ENCODE measurements around the gene DLL1.
A peak's percentile ranks its signal among the peaks of the same experiment; 100 is the strongest.
"Not testable (repeated sequence)": the region's sequence is repeated elsewhere in the genome, so short reads cannot be mapped to it uniquely, and the experiment has no call there.

Gene DLL1

DNA sequence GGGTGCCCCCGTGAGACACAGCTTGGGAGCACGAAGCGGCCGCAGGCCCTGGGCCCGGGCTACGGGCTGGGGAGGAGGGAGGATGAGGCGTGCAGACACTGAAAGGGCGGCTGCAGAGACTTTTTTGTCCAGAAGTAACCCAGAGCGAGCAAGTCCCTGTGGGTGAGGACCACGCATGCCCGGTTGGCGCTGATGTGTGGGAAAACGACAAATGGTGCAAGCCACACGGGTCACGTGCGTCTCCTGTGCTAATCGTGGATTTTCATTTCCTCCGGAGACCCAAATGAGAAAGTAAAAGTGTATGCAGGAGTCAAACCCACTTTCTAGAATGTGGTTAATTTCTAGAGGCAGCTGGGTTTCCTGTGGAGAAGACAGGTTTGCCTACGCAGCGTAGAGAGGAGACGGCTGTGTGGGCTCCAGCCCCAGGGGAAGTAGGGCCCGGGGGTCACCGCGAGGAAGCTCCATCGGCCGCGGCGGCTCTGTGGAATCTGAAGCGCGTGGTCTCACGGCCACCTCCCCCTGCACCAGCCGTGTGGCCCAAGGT lies 19.0 kb downstream of the DLL1 start:
- Mint-ChIP-seq H3K9me3 (no peaks in the 10 kb centered on the region), H3K27me3 (peaks cover 87% of the 10 kb centered on the region), H3K36me3 (peaks cover 2% of the 10 kb centered on the region), H3K4me1 (peaks cover 27% of the 10 kb centered on the region), H3K4me3 (peak overlapping the region; percentile 70), H3K27ac (peak overlapping the region; percentile 90)
- CTCF ChIA-PET, result no interaction called here
- peak; percentile 88 for DNase-seq

DNA sequence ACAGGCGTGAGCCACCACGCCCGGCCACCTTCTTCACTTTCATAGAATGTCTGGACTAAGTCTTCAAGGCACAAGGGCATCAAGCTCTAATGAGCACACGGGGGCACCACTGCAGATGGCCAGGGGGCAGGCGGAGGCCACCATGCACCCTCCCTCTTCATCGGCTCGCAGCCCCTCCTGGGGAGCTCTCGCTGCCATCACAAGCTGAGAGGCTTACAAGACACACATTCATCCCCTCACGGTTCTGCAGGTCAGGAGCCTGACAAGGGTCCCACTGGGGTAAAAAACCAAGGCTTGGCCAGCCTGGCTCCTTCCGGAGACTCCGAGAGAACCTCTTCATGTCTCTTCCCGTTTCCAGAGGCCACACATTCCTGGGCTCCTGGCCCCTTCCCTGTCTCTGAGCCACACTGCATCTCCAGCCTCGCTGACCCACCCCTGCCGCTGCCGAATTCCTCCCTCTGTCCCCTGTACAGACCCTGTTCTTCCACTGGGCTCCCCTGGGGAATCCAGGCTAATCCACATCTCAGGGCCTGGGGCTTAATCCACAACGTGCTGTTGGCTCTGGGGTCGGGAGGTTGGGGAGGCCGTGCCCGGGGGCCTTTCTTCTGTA lies 19.8 kb downstream of the DLL1 start:
- H3K4me1 Mint-ChIP-seq, result peaks cover 27% of the 10 kb centered on the region
- H3K9me3 Mint-ChIP-seq, result no peaks in the 10 kb centered on the region
- peak overlapping the region; percentile 70 for H3K4me3 Mint-ChIP-seq
- H3K27ac Mint-ChIP-seq, result peak overlapping the region; percentile 90
- no peak for DNase-seq
- H3K36me3 Mint-ChIP-seq, result peaks cover 2% of the 10 kb centered on the region
- H3K27me3 Mint-ChIP-seq, result peaks cover 83% of the 10 kb centered on the region
- CTCF ChIA-PET, result no interaction called here

DNA sequence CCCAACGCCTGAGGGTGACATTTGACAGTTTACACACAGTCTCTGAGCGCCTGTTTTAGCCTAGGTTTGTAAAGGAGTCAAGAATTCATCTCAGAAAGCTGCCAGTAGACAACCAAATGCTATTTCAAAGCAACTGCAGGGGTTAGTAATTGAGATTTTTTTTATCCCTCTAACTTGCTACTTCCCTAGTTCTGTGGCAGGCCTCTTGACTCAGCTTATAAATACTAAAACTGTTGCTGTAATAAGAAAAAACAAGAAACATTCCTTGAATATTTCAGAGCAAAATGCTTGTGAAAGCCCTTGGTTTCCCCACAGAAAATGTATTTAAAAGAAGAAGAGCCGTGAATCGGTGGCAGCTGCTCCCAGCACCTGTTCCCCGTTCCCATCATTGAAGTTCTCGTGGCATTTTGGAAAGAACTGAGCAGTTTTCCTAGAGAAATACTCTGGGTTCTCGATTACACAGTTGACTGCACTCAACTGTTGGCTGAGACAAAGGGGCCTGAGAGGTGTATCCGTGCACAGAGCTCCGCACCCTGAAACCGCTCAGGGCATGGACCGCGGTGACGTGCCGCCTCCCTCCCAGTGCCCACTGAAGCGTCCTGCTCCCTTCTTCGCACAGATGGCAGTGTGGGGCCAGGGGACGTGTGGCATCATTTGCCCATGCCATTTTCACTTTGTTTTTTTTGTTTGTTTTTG lies 20.9 kb downstream of the DLL1 start:
- Mint-ChIP-seq H3K36me3 (peaks cover 2% of the 10 kb centered on the region), H3K27me3 (peaks cover 79% of the 10 kb centered on the region), H3K4me3 (no peak overlapping the region), H3K9me3 (no peaks in the 10 kb centered on the region), H3K27ac (no peak overlapping the region), H3K4me1 (peaks cover 25% of the 10 kb centered on the region)
- no peak for DNase-seq
- CTCF ChIA-PET, result no interaction called here

DNA sequence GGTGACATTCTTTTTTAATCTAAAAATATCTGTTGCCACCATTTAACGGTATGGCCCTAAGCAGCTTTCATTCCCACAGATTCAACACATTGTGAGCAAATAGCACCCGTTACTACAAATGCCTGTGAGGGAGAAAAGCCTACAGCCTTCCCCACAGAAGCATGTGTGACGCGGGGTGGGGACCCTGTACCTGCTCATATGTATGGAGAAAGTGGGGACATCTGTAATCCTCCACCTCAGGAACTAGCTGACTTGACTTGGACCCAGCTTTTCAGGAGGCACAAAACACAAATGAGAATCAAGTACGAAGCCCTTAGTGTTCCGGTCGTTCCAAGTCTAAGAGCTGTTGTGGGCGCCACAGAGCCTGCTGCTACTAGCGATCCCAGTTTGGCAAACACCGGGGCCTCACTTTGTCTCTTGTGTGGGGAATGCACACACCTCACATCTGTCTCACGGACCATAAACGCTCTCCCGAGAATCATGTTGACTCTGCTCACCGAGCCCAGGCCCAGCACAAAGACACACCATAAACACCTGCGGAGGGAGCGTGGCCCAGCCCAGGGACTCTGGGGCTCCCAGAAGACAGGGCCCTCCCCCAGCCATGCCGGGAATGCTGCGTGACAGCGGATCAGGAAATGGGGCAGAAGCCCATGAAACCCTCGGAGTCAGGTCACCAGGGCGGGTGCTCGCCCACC lies 21.6 kb downstream of the DLL1 start:
- Mint-ChIP-seq H3K4me3 (no peak overlapping the region), H3K36me3 (peaks cover 2% of the 10 kb centered on the region), H3K27me3 (peaks cover 77% of the 10 kb centered on the region), H3K9me3 (no peaks in the 10 kb centered on the region), H3K4me1 (peaks cover 25% of the 10 kb centered on the region), H3K27ac (no peak overlapping the region)
- CTCF ChIA-PET, result no interaction called here
- DNase-seq, result no peak

DNA sequence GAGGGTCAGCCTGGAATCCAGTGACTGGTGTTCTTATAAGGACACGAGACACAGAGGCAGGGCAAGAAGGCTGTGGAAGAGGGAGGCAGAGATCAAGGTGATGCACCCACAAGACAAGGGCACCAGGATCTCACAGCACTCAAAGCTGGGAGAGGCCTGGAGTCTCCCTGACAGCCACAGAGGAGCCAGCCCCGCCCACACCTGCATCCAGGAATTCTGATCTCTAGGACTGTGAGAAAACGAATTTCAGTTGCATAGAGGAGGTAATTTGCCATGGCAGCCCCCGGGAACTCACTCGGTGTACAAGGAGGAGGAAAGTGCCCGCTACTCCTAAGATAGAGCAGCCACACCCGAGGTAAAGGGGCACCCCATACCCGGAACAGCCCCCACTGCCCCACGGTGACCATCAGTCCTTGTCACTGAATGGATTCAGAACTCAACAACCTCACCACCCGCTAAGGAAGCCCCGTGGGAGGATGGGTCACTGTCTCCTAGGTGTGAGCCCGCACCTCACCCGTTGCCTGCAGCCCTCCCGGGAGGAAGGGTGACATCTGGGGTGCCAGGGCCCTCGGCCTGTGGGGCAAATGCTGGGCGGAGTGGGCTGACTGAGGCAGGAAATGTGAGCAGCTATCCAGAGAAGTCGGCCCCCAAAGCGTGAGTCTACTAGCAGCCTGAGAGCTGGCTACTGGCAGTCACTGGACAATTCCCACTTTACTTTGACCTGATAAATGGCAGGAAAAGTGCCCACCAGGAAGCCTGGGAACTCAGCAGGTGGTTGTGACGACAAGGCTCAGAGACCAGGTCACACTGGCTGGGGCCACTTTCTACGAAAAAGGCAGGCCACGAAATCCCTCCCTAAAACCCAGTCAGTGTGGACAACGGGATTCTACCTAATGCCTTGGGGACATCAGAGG lies 22.4 kb downstream of the DLL1 start:
- Mint-ChIP-seq H3K9me3 (no peaks in the 10 kb centered on the region), H3K4me1 (peaks cover 21% of the 10 kb centered on the region), H3K27me3 (peaks cover 77% of the 10 kb centered on the region), H3K27ac (no peak overlapping the region), H3K4me3 (no peak overlapping the region), H3K36me3 (no peaks in the 10 kb centered on the region)
- no peak for DNase-seq
- CTCF ChIA-PET, result no interaction called here

DNA sequence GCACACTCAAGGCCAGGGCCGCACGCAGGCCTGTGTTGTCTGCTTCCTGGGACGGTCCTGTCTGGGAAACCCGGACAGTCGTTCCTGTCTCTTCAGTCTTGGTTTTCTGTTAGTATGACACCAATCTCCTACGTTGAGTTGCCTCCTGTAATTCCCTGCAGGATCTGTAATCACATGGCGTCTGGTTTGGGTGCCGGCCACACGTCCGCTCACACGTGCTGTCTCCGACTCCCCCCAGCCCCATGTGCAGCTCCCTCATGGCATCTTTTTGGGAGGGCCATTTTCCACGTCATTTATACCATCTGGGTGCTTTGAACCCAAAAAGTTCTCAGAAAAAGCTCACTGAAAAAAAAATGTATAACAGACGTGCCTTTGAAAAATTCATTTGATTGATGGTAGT lies 23.2 kb downstream of the DLL1 start:
- DNase-seq, result no peak
- H3K27me3 Mint-ChIP-seq, result peaks cover 78% of the 10 kb centered on the region
- peaks cover 16% of the 10 kb centered on the region for H3K4me1 Mint-ChIP-seq
- H3K9me3 Mint-ChIP-seq, result no peaks in the 10 kb centered on the region
- CTCF ChIA-PET, result no interaction called here
- H3K36me3 Mint-ChIP-seq, result no peaks in the 10 kb centered on the region
- no peak overlapping the region for H3K4me3 Mint-ChIP-seq
- H3K27ac Mint-ChIP-seq, result no peak overlapping the region

DNA sequence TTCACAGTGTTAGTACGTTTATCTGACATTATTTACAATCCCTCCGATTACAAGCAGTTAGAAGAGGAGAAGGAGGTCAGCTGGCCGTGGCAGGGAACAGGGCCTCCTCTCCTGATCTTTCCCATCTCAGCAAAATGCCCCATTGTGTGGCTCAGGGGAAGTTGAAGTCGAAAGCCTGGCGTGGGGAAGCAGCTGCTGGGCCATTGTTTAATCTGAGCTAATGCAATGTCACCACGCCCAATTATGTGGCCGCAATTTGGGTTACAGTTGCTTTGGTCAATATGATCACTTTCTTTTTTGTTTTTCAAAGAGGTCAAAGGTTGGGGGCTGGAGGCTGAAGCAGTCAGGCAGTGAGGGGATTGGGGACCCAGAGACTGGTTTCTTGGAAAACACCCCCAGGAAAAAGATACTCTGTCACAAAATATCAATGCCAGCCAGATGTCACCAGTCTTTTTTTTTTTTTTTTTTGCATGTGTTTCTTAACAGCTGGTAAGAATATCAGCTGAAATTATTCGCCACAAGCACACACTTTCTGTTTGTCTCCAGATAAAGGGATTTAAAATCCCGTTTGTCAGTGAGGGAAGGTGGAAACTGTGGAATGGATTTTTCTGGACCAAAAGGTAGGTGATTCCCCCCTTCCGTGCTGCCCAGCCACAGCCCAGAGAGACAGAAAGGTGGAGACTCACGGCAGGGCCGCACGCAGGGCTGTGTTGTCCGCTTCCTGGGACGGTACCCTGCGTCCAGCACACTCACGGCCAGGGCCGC lies 24.6 kb downstream of the DLL1 start:
- peaks cover 2% of the 10 kb centered on the region for H3K4me1 Mint-ChIP-seq

DNA sequence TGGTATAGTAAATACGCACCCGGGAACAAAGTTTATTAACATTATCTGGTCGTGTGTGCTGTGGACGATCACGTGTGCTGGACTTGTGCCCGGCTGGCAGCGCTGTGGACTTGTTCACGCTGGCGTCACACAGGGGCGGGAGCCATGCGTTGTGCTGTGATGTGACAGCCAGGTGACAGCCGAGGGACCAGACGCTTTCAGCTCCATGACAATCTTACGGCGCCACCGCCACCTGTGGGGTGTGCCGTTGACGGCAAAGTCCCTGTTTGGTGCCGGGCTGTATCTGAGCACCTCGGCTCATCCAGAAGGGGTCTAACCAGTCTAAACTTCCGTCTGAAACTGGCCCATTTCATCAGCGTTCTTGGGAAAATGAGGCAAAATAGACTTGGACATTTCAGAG lies 25.2 kb downstream of the DLL1 start:
- no peaks in the 10 kb centered on the region for H3K4me1 Mint-ChIP-seq
- H3K27ac Mint-ChIP-seq, result no peak overlapping the region
- H3K36me3 Mint-ChIP-seq, result no peaks in the 10 kb centered on the region
- no peaks in the 10 kb centered on the region for H3K9me3 Mint-ChIP-seq
- no peak overlapping the region for H3K4me3 Mint-ChIP-seq
- peaks cover 74% of the 10 kb centered on the region for H3K27me3 Mint-ChIP-seq
- CTCF ChIA-PET, result no interaction called here
- DNase-seq, result no peak

More for the DNA sequence above, 24.6 kb downstream of the DLL1 start:
- DNase-seq, result no peak
- Mint-ChIP-seq H3K4me3 (no peak overlapping the region), H3K36me3 (no peaks in the 10 kb centered on the region), H3K9me3 (no peaks in the 10 kb centered on the region), H3K27me3 (peaks cover 78% of the 10 kb centered on the region), H3K27ac (no peak overlapping the region)
- CTCF ChIA-PET, result no interaction called here

DNA sequence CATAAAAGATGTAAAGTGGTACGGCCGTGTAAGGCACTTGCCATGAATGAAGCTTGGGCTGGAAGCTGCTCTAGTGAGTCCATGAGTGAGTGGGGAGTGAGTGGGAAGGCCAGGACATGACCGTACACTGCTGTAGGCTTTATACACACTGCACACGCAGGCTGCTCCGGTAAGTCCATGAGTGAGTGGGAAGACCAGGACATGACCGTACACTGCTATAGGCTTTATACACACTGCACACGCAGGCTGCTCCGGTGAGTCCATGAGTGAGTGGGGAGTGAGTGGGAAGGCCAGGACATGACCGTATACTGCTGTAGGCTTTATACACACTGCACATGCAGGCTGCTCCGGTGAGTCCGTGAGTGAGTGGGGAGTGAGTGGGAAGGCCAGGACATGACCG lies 26.2 kb downstream of the DLL1 start:
- H3K4me1 Mint-ChIP-seq, H3K4me3 Mint-ChIP-seq, H3K27ac Mint-ChIP-seq, H3K36me3 Mint-ChIP-seq, DNase-seq, H3K9me3 Mint-ChIP-seq, CTCF ChIA-PET: not testable (repeated sequence)
- peaks cover 67% of the 10 kb centered on the region for H3K27me3 Mint-ChIP-seq

DNA sequence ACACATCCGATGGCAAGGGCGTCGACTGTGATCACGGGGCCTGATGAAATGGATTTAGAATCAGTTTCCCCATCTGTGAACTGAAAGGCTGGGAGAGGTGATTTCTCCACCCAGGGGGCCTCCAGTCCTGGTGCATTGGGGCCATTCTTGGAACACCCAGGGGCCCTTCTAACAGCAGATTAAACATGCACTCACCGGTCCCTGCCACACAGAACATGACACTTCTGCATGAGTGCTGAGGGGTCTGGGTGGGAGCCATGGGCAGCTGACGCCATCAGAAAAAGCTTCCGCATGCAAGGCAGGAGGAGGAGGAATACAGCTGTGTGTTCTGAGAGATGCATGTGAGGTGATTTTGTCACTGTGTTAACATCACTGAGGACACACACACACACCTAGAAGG lies 26.8 kb downstream of the DLL1 start:
- Mint-ChIP-seq H3K27me3 (peaks cover 66% of the 10 kb centered on the region), H3K9me3 (no peaks in the 10 kb centered on the region), H3K4me3 (no peak overlapping the region), H3K27ac (no peak overlapping the region), H3K36me3 (no peaks in the 10 kb centered on the region), H3K4me1 (no peaks in the 10 kb centered on the region)
- DNase-seq, result no peak
- CTCF ChIA-PET, result no interaction called here

DNA sequence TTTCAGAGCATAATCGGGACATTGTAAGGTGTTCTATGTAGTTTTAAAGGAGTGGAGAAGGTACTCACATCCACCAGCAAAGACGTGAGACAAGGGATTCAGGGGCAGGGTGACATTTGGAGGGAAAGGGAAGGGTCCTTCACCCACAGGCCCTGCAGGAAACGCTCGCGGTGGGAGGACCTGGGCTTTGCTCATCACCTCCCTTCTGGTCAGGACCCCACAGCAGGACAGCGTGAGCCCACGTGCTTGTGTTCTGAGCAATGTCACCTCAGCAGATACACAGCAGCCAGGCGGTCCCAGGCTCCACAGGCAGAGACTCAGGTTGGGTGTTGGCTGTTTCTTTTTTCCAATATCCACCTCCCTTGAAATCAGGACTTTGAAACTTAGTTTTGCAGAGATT lies 27.5 kb downstream of the DLL1 start:
- CTCF ChIA-PET, result no interaction called here
- H3K4me1 Mint-ChIP-seq, result no peaks in the 10 kb centered on the region
- no peak for DNase-seq
- no peaks in the 10 kb centered on the region for H3K9me3 Mint-ChIP-seq
- H3K27me3 Mint-ChIP-seq, result peaks cover 61% of the 10 kb centered on the region
- H3K36me3 Mint-ChIP-seq, result no peaks in the 10 kb centered on the region
- no peak overlapping the region for H3K4me3 Mint-ChIP-seq
- H3K27ac Mint-ChIP-seq, result no peak overlapping the region

DNA sequence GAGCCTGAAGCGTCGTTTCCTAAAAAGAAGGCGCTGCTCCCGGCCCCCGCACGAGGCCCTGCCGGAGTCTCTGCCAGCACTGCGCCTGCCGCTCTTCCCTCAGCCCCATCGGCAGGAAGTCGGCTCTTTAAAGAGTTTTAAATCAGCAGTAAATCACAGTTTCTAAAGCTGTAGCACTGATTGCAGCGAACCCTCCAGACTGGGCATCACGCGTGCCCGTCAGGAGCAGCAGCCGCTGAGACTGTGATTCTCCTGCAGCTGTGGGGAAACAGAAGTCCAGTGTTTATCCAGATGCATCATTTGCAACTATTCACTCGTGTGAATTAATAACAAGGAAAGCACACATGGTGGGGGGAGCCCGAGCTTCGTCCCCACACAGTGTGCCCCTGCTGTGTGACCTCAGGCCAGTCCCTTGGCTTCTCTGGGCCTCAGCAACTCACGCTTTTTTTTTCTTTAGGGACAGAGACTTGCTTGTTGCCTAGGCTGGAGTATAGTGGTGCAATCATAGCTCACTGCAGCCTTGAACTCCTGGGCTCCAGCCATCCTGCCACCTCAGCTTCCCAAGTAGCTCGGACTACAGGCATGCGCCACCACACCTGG lies 28.3 kb downstream of the DLL1 start:
- no peaks in the 10 kb centered on the region for H3K36me3 Mint-ChIP-seq
- no peaks in the 10 kb centered on the region for H3K4me1 Mint-ChIP-seq
- H3K27me3 Mint-ChIP-seq, result peaks cover 54% of the 10 kb centered on the region
- no peak overlapping the region for H3K4me3 Mint-ChIP-seq
- H3K27ac Mint-ChIP-seq, result no peak overlapping the region
- no peak for DNase-seq
- H3K9me3 Mint-ChIP-seq, result no peaks in the 10 kb centered on the region
- CTCF ChIA-PET, result interaction anchor here (0.7 kb wide), 1 partner anchor 472 kb away, joined by 3 read pairs; no protein-coding TSS in a partner anchor
